OCI-LY1 (cell line): ENCODE data around the gene LMX1A.

Source experiments
- H2AFZ ChIP-seq: fragments of 200-600 bp; sonication (generic), shearing (Covaris generic); 2 replicates; pipeline ENCODE4 v1.6.0; 2014; ENCODE audit warnings: antibody characterized with exemption, mild to moderate bottlenecking, low read length
- H3F3A ChIP-seq: fragments of 200-600 bp; sonication (generic), shearing (Covaris generic); 2 replicates; pipeline ENCODE4 v1.6.0; 2014; ENCODE audit warnings: mild to moderate bottlenecking, antibody characterized with exemption, low read length, moderate library complexity; ENCODE audit not compliant: insufficient read depth
- H3K27ac ChIP-seq: fragments of 200-600 bp; sonication (generic); 2 replicates; pipeline ENCODE4 v1.5.1; 2014; ENCODE audit warnings: low read length, mixed run types, mild to moderate bottlenecking, low read depth; ENCODE audit not compliant: poor library complexity, severe bottlenecking
- H3K27me3 ChIP-seq: fragments of 200-600 bp; sonication (generic); 2 replicates; pipeline ENCODE4 v1.6.0; 2014; ENCODE audit warnings: antibody characterized with exemption, mild to moderate bottlenecking, low read length, moderate library complexity; ENCODE audit not compliant: insufficient read depth
- H3K36me3 ChIP-seq: fragments of 200-600 bp; sonication (generic); 2 replicates; pipeline ENCODE4 v1.6.1; 2014; ENCODE audit warnings: mild to moderate bottlenecking, antibody characterized with exemption, low read length, moderate library complexity, mixed read lengths; ENCODE audit not compliant: insufficient read depth
- H3K4me1 ChIP-seq: fragments of 200-600 bp; sonication (generic); 2 replicates; pipeline ENCODE4 v1.5.1; 2014; ENCODE audit warnings: mild to moderate bottlenecking, low read length, moderate library complexity; ENCODE audit not compliant: insufficient read depth, severe bottlenecking
- H3K4me2 ChIP-seq: fragments of 200-600 bp; sonication (generic), shearing (Covaris generic); 2 replicates; pipeline ENCODE4 v1.6.1; 2014; ENCODE audit warnings: low read length
- H3K4me3 ChIP-seq: fragments of 200-600 bp; sonication (generic); 2 replicates; pipeline ENCODE4 v1.5.1; 2014; ENCODE audit warnings: low read length, low read depth, mild to moderate bottlenecking, mixed read lengths; ENCODE audit not compliant: poor library complexity, severe bottlenecking
- H3K79me2 ChIP-seq: fragments of 200-600 bp; shearing (Covaris generic); 2 replicates; pipeline ENCODE4 v1.6.1; 2016; ENCODE audit warnings: mixed run types, low read length, mixed read lengths; ENCODE audit not compliant: insufficient read depth
- H3K9ac ChIP-seq: fragments of 200-600 bp; sonication (generic), shearing (Covaris generic); 2 replicates; pipeline ENCODE4 v1.6.1; 2014; ENCODE audit warnings: mild to moderate bottlenecking, low read length, mixed read lengths
- H3K9me2 ChIP-seq: fragments of 200-600 bp; sonication (generic), shearing (Covaris generic); 2 replicates; pipeline ENCODE4 v1.6.1; 2014; ENCODE audit warnings: low read depth, mild to moderate bottlenecking, low read length, mixed read lengths
- H3K9me3 ChIP-seq: fragments of 200-600 bp; shearing (Covaris generic); 2 replicates; pipeline ENCODE4 v1.6.1; 2014; ENCODE audit warnings: low read length, mixed read lengths
- H4K20me1 ChIP-seq: fragments of 200-600 bp; sonication (generic), shearing (Covaris generic); 2 replicates; pipeline ENCODE4 v1.6.0; 2016; ENCODE audit warnings: mild to moderate bottlenecking, low read length; ENCODE audit not compliant: insufficient read depth
- CTCF ChIP-seq: fragments of 200-600 bp; sonication (generic), shearing (Covaris generic); IDR thresholded peaks from 2 replicates; pipeline ENCODE4 v1.5.1; 2017; ENCODE audit warnings: mild to moderate bottlenecking, antibody characterized with exemption, low read length, moderate library complexity, mixed read lengths
- EZH2 ChIP-seq: fragments of 200-600 bp; sonication (generic), shearing (Covaris generic); IDR thresholded peaks from 2 replicates; pipeline ENCODE4 v1.8.0; 2017; ENCODE audit warnings: borderline replicate concordance, mixed run types, mild to moderate bottlenecking, antibody characterized with exemption, low read length, moderate library complexity, mixed read lengths

The LMX1A gene

GRCh38 chr1:165397944-165398343 is 41.4 kb upstream of the LMX1A start:
- Histone ChIP-seq H3F3A (no peaks in the 10 kb centered on the region), H3K4me2 (no peak overlapping the region), H3K79me2 (no peaks in the 10 kb centered on the region), H2AFZ (no peak overlapping the region), H3K27me3 (no peaks in the 10 kb centered on the region; the same call in 1 of the 2 replicates), H4K20me1 (0 out of 2 replicates have a peak, but pooled peaks cover 3% of the 10 kb centered on the region), H3K4me3 (no peak overlapping the region), H3K9me2 (no peaks in the 10 kb centered on the region), H3K9me3 (no peaks in the 10 kb centered on the region), H3K9ac (no peak overlapping the region), H3K27ac (no peak overlapping the region), H3K4me1 (no peaks in the 10 kb centered on the region), H3K36me3 (no peaks in the 10 kb centered on the region)
- no peak for TF ChIP-seq EZH2
- TF ChIP-seq CTCF: no peak

- no peak overlapping the region for H3K27ac ChIP-seq
- H3K36me3 ChIP-seq: no peaks in the 10 kb centered on the region
These were observed 39.4 kb upstream of the LMX1A start for GRCh38 chr1:165395901-165396300.

GRCh38 chr1:165395478-165395877 is 39.0 kb upstream of the LMX1A start:
- Histone ChIP-seq H4K20me1 (0 out of 2 replicates have a peak, but pooled peaks cover 3% of the 10 kb centered on the region), H3K4me2 (no peak overlapping the region), H3K36me3 (no peaks in the 10 kb centered on the region), H2AFZ (no peak overlapping the region), H3K9me2 (no peaks in the 10 kb centered on the region), H3K79me2 (no peaks in the 10 kb centered on the region), H3K4me1 (no peaks in the 10 kb centered on the region), H3K27ac (no peak overlapping the region), H3K4me3 (no peak overlapping the region), H3K9ac (no peak overlapping the region), H3K27me3 (no peaks in the 10 kb centered on the region; the same call in 1 of the 2 replicates), H3F3A (no peaks in the 10 kb centered on the region), H3K9me3 (no peaks in the 10 kb centered on the region)
- no peak for TF ChIP-seq EZH2
- no peak for TF ChIP-seq CTCF

More at GRCh38 chr1:165395901-165396300, 39.4 kb upstream of the LMX1A start:
- H4K20me1 ChIP-seq: 0 out of 2 replicates have a peak, but pooled peaks cover 3% of the 10 kb centered on the region
- no peak overlapping the region for H2AFZ ChIP-seq
- no peaks in the 10 kb centered on the region for H3F3A ChIP-seq
- no peaks in the 10 kb centered on the region for H3K79me2 ChIP-seq
- no peaks in the 10 kb centered on the region for H3K9me3 ChIP-seq
- H3K27me3 ChIP-seq: no peaks in the 10 kb centered on the region; the same call in 1 of the 2 replicates
- no peak overlapping the region for H3K9ac ChIP-seq
- no peak overlapping the region for H3K4me3 ChIP-seq
- no peak for TF ChIP-seq CTCF
- no peak for TF ChIP-seq EZH2
- no peaks in the 10 kb centered on the region for H3K4me1 ChIP-seq
- H3K9me2 ChIP-seq: no peaks in the 10 kb centered on the region
- no peak overlapping the region for H3K4me2 ChIP-seq
